GM04503 (cell line): Measurements from ENCODE around the gene MROH7.

Experiments used
- DNase-seq: peaks from one replicate; pipeline ENCODE4 v3.0.0-alpha.2; 2012; ENCODE audit warnings: low read depth

MROH7 gene

DNA sequence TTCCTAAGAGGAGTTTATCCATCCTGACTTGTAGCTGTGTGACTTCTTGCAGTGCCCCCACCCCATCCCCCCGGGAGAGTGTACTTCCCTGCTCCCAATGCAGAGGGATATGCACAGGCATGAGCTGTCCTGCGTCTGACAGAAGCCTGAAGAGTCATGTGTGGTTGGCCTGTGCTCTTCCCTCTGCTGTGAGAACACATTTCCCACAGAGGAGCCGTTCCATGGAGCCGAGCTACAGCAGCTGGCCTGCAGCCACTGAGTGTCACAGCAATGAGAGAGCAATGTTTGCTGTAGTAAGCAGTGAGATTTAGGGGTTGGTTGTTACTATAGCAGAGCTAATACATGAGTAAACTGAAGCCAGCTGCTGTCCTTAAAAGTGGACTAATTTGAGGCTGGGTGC is 100.7 kb downstream of the MROH7 start:
- peak; percentile 7 for DNase-seq

DNA sequence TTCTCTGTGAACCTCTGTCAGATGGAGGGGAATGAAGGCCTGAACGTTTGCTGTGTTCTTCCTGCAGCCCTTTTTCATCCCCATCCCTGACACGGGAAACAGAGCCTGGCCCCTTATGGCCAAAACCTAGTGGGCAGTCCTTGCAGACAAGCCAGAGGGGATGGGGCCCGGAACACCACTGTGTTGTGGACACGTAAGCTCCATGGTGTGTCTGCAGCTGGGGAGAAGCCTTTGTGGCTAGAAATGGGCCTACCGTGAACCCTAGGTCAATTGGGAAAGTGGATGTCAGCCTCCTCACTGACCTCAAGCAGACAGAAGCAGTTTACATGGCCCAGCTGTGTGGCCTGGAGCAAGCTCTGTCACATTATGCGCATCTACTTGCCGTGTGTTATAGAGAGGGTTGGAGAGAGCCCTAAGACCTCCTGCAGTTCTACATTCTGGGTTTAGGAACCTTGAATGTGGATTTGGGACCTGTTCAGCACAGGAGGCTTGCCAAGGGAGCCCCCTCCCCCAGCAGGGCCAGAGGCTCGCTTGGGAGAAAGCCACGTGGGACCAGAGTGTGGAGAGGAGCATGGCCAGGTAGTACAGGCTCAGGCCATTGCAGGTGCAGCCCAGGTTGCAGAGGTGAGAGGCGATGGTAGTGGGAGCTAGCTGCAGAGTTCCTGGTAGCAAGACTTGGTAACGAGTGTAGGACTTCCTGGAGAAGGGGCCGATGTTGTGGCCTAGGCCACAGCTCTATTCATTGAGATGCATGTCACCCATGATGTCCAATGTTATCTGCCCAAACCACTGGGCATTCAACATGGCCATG is 102.0 kb downstream of the MROH7 start:
- no peak for DNase-seq

GRCh38 chr1:54744696-54745095 is 103.1 kb downstream of the MROH7 start:
- DNase-seq: no peak

DNA sequence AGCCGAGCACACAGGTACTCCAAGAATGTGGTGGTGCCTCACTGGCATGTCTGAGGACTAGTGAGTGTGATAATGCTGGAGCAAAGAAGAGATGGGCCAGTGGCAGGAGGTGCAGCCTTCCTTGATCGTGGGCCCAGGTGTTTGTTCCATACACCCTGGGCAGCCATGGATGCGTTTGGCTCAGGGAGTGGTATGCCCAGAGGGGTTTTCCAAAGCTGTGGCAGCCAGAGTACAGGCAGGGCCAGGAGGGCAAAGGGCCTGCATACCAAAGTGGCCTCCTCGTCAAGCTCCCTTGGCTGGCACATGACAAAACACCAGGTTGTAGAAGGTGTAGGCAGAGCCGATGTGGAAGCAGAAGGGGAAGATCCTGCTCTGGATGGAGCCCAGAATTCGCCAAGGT is 103.7 kb downstream of the MROH7 start:
- DNase-seq: no peak

- DNase-seq: no peak
Measured at GRCh38 chr1:54745864-54746263, 104.3 kb downstream of the MROH7 start.

GRCh38 chr1:54748094-54748835 is 106.7 kb downstream of the MROH7 start:
- no peak for DNase-seq

- DNase-seq: no peak
Measured at GRCh38 chr1:54750596-54750995, 109.0 kb downstream of the MROH7 start.

- no peak for DNase-seq
Measured at GRCh38 chr1:54751426-54751825, 109.8 kb downstream of the MROH7 start.

DNA sequence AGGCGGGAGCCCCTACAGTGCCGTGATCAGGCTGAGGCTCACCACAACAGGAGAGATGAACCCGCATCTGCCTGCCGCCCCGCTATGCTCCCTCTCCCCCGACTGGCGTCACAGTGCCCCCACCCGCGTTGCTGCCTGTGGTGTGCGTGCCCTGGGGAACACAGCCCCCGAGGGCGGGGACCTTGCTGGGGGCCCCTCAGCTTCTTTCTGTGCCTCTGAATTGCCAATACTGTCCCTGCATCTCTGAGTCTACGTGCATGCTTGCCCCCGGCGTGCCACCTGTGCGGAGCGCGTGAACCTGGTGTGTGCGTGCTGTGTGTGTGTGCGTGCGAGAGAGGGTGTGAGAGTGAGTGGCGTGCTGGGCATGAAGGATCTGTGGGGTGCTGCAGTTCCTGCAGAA is 112.5 kb downstream of the MROH7 start:
- DNase-seq: no peak

DNA sequence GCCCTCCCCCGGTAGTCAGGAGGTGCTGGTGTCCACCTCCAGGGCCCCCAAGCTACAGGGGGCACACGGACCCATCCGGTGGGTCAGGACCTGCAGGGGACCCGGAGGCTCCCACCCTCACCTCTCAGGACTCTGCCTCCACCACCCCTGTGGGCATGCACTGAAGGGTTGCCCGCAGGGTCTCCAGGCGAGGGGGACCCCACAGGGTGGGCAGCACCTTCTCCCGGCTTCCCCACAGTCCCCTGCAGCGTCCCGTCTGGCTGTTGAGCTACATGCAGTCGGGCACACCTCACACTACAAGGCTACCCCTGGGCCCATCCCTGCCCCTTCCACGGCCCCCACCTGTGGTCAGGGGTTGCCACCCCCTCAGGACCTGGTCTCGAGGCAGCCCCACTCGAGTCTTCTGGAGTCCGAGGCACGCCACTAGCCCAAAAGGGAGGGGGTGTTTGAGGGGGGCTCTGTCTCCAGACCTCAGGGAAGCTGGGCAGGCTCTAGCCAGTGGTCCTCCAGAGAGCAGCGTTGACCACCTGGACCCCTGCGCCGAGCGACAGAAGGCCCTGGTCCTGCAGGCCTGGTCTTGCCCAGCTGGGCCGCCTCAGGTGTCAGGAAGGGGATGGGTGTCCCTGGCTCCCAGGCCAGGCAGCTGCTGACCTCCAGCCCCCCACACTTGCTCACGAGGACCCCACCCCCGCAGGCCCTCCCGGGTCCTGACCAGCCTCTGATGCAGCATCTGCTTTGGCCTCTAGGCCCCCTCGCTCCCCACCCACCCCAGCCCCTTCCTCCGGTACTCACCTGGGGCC is 113.1 kb downstream of the MROH7 start:
- DNase-seq: no peak

DNA sequence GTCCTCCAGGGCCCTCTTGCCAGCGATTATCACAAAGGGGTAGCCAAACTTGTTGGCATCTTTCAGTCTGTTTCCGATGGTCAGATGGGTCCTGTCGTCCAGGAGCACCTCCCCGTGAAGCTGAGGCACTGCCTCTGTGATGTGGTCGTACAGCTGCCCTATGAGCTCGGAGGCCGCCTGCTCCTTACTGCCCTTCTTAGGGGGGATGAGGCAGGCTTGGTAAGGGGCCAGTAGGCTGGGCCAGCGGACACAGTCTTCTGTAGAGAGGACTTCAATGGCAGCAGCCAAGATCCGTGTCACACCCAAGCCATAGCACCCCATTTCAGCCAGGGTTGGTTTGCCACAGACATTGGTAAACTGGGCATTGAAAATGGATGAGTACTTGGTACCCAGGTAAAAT is 116.2 kb downstream of the MROH7 start:
- no peak for DNase-seq

GRCh38 chr1:54758678-54759348 is 117.2 kb downstream of the MROH7 start:
- DNase-seq: no peak
